Measurements from ENCODE around the gene GAS7.

- TF ChIP-seq CTCF (IDR thresholded peaks at IDR 0.05) (no peak), POLR2AphosphoS5 (IDR thresholded peaks at IDR 0.05) (peak in 1 of 2 donors; percentile 69)
Measured at GRCh38 chr17:10036511-10037061, 161.8 kb downstream of the GAS7 start.
